Loucy (cell line): ENCODE results near the gene HRH3.

ENCODE experiments used
- CTCF ChIP-seq: fragments of 200-600 bp; sonication (generic); conservative IDR thresholded peaks from 2 replicates; pipeline ENCODE4 v1.5.1; 2014; ENCODE audit warnings: mild to moderate bottlenecking, antibody characterized with exemption, low read length
- EZH2phosphoT487 ChIP-seq: fragments of 200-600 bp; IDR thresholded peaks from 2 replicates; pipeline ENCODE4 v1.6.1; 2018; ENCODE audit warnings: antibody characterized with exemption, mild to moderate bottlenecking, moderate library complexity, borderline replicate concordance

- TF ChIP-seq CTCF (no peak), EZH2phosphoT487 (no peak)
Observed at GRCh38 chr20:62266851-62267250, 46.8 kb upstream of the HRH3 start.
